OCI-LY1 (cell line): ENCODE data around the gene WNT7B.

Source experiments
- EZH2 ChIP-seq: fragments of 200-600 bp; sonication (generic), shearing (Covaris generic); IDR thresholded peaks from 2 replicates; pipeline ENCODE4 v1.8.0; 2017; ENCODE audit warnings: borderline replicate concordance, mixed run types, mild to moderate bottlenecking, antibody characterized with exemption, low read length, moderate library complexity, mixed read lengths
- TF ChIP-seq, protein P1 (sequence below): fragments of 200-600 bp; sonication (generic), shearing (Covaris generic); IDR thresholded peaks from 2 replicates; pipeline ENCODE4 v1.5.1; 2017; ENCODE audit warnings: mild to moderate bottlenecking, antibody characterized with exemption, low read length, moderate library complexity, mixed read lengths

DNA sequence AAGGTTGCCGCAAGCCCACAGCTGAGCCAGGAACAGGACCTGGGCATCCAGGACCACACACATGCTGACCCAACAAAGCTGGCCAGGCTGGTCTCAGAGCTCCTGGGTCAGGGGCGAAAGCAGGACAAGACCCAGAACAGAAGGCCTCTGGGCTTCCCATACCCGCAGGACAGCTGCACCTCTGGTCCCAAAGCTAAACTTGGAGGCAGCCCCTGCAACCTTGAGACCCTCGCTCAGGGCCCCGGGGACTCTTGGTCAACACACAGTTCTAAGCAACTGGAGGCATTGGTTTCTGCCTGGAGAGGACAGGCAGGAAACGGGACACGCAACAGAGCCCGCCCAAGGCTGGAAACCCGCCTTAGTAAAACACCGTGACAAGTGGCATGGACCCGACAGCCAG is 11.4 kb downstream of the WNT7B start:
- TF ChIP-seq, protein P1, sequence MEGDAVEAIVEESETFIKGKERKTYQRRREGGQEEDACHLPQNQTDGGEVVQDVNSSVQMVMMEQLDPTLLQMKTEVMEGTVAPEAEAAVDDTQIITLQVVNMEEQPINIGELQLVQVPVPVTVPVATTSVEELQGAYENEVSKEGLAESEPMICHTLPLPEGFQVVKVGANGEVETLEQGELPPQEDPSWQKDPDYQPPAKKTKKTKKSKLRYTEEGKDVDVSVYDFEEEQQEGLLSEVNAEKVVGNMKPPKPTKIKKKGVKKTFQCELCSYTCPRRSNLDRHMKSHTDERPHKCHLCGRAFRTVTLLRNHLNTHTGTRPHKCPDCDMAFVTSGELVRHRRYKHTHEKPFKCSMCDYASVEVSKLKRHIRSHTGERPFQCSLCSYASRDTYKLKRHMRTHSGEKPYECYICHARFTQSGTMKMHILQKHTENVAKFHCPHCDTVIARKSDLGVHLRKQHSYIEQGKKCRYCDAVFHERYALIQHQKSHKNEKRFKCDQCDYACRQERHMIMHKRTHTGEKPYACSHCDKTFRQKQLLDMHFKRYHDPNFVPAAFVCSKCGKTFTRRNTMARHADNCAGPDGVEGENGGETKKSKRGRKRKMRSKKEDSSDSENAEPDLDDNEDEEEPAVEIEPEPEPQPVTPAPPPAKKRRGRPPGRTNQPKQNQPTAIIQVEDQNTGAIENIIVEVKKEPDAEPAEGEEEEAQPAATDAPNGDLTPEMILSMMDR = no peak
- no peak for TF ChIP-seq EZH2
